ES-I3 (cell line): Measurements from ENCODE around the gene ABCA4.
"Not testable (repeated sequence)": the region's sequence is repeated elsewhere in the genome, so short reads cannot be mapped to it uniquely, and the experiment has no call there.

Source experiments
- H3K36me3 ChIP-seq: 2 replicates; pipeline ENCODE4 v1.6.1; 2013; ENCODE audit warnings: mild to moderate bottlenecking, low read length, control low read depth, moderate library complexity; ENCODE audit not compliant: insufficient read depth
- H3K4me1 ChIP-seq: 2 replicates; pipeline ENCODE4 v1.6.1; 2013; ENCODE audit warnings: mild to moderate bottlenecking, control low read depth, low read length; ENCODE audit not compliant: insufficient read depth
- H3K9ac ChIP-seq: 2 replicates; pipeline ENCODE4 v1.6.1; 2013; ENCODE audit warnings: low read depth, mild to moderate bottlenecking, low read length, moderate library complexity
- H3K9me3 ChIP-seq: 2 replicates; pipeline ENCODE4 v1.6.1; 2013; ENCODE audit warnings: mild to moderate bottlenecking, low read length, moderate library complexity; ENCODE audit not compliant: control insufficient read depth, insufficient read depth

ABCA4 gene

DNA sequence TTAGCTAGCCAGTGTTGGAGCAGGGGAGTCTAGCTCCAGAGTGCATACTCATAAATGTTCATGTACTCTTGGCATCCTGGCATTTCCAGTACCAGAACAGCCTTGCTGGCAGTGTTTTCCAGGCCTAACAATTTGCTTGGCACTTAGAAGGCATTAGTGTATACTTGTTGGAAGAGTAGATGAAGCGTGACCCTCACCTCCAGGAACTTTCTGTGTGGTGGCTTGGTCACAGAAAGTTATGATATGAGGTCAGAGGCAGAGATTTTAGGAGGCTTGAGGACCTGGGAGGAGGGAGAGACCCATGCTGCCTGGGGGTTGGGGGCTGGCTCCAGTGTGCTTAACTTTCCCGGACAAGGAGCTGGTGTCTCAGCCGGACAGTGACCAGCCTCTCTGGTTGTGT is 159.0 kb downstream of the ABCA4 start:
- Histone ChIP-seq H3K4me1 (no peaks in the 10 kb centered on the region), H3K9ac (no peak overlapping the region), H3K36me3 (no peaks in the 10 kb centered on the region), H3K9me3 (no peaks in the 10 kb centered on the region)

DNA sequence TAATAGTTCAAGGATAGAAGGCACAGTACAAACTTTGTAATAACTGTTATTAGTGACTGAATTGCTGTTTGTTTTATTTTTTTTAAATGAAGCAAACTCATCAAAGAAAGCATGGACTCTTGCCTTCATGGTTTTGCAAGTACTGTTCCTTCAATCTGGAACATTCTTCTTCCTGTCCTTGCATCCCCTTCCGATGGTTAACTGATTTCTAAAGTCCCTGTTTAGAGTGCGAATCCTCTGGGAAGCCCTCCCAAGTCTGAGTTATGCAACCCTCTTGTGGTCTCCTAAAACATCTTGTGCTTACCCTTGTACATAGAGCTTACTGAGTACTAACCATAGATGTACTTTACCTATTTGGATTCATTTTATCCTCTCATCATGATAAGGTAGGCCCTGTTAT is 159.5 kb downstream of the ABCA4 start:
- Histone ChIP-seq H3K4me1 (no peaks in the 10 kb centered on the region), H3K9ac (no peak overlapping the region), H3K36me3 (no peaks in the 10 kb centered on the region), H3K9me3 (no peaks in the 10 kb centered on the region)

DNA sequence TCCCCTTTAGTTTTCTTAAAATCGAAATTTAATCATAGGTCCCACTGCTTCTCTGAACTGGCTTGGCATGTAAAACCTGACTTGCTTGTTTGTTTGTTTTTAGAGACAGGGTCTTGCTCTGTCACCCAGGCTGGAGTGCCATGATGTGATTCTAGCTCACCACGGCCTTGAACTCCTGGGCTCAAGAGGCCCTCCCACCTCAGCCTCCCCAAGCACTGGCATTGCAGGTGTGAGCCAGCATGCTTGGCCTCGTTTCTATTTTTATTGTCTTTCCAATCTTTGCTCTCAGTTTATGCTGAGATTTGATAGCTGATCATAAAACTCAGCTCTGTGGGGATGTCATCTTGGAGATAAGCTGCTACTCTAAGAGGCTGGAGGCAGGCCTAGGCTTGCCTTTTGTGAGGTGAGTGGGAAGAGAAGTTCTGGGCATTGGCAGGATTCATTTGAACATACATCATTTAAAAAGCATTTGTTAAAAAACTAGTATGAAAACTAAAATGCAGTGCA is 160.3 kb downstream of the ABCA4 start:
- Histone ChIP-seq H3K9me3 (no peaks in the 10 kb centered on the region), H3K4me1 (no peaks in the 10 kb centered on the region), H3K9ac (no peak overlapping the region), H3K36me3 (no peaks in the 10 kb centered on the region)

DNA sequence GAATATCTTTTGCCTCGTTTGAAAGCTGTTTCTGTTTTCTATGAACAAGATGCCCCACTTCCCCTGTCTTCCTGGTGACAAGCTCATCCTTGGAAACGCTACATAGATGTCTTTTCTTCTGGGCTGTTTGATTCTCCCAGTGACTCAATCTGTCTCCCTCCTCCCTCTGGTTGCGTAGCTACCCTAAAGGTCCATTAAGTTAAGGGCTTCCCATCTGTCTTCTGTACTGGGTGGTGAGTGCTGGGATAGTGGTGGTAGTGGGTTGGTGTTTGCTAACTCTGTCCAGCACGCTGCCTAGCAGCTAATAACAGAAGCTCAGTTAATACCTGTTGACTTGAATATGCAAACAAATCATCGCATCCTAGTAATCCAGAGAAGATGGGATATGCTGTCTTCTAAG is 161.5 kb downstream of the ABCA4 start:
- no peak overlapping the region for H3K9ac ChIP-seq
- no peaks in the 10 kb centered on the region for H3K9me3 ChIP-seq

DNA sequence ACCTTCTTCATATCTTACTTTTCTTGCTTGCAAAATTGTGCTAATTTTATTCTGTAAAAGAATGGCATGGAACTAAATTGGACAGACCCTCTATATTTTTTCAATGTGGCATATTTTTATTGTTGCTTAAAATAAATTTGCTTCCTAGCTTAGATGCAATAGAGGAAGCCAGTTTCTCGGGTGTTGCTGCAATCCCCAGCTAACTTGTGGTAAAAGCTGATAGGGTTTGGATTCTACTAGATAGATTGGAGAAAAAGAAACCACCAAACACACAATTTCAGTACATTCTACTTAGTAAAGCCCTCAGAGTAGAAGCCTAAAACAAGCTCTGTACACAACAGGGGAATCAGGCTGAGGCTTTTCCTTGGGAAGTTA is 162.2 kb downstream of the ABCA4 start:
- Histone ChIP-seq H3K4me1 (no peaks in the 10 kb centered on the region), H3K9me3 (no peaks in the 10 kb centered on the region), H3K9ac (no peak overlapping the region), H3K36me3 (no peaks in the 10 kb centered on the region)

More for the DNA sequence above, 161.5 kb downstream of the ABCA4 start:
- H3K36me3 ChIP-seq = no peaks in the 10 kb centered on the region
- no peaks in the 10 kb centered on the region for H3K4me1 ChIP-seq

DNA sequence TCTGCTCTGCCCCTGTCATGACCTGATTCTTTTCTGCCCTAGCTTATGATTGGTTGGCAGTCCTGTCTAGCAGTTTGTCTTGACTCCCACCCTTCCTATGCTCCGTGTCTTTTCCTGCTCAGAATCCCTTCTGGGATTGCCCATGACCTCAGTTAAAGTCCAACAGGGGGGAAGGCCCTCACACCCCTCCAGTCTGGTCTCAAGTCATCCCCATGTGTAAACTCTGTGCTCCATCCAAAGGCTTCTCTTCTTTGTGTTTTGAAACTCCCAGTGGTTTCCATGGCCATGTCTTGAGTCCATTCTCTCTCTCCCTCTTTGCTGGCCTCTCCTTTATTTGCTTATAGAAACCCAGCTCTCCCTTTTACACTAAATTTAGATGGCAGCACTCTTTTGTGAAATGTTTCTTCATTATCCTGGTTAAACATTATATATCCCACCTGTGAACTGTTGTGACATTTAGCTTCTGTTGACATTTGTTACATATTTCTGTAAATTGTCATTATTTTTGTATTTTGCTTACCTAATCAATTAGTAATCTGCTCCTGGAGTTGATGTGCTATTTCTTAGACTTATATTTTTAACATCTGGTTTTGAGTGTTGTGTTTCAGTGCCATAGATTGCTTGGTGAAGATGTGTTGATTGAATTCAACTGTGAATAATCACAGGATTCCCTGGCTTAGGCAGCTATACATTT is 162.8 kb downstream of the ABCA4 start:
- Histone ChIP-seq H3K36me3 (no peaks in the 10 kb centered on the region), H3K9ac (no peak overlapping the region), H3K9me3 (no peaks in the 10 kb centered on the region), H3K4me1 (no peaks in the 10 kb centered on the region)

DNA sequence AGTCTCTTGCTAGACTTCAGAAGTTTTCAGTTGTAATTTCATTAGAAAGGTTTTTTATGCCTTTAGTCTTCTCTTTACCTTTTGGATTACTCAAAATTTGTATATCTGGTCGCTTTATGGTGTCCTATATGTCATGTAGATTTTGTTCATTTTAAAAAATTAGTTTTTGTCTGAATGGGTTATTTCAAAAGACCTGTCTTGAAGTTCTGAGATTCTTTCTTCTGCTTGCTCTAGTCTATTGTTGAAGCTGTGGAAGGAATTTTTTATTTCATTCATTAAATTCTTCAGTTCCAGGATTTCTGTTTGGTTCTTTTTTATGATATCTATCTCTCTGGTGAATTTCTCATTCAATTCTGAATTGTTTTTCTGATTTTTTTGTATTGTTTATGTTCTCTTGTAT is 165.2 kb downstream of the ABCA4 start:
- H3K36me3 ChIP-seq = no peaks in the 10 kb centered on the region
- H3K4me1 ChIP-seq = no peaks in the 10 kb centered on the region
- no peak overlapping the region for H3K9ac ChIP-seq
- H3K9me3 ChIP-seq = peaks cover 2% of the 10 kb centered on the region; the same call in 1 of the 2 replicates

DNA sequence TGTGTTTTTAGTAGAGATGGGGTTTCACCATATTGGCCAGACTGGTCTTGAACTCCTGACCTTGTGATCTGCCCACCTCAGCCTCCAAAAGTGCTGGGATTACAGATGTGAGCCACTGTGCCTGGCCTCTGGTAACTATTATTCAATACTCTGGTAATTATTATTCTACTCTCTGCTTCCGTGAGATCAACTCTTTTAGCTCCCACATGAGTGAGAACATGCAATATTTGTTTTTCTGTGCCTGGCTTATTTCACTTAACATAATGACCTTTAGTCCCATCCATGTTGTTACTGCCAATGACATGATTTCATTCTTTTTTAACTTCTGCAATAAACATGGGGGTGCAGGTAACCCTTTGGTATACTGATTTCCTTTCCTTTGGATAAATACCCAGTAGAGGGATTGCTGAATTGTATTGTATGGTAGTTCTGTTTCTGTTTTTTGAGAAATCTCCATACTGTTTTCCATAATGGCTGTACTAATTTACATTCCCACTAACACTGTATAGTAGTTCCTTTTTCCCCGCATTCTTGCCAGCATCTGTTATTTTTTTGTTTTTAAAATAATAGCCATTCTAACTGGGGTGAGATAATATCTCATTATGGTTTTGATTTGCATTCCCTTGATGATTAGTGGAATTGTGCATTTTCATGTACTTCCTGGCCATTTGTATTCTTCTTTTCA is 173.8 kb downstream of the ABCA4 start:
- not testable (repeated sequence) for H3K9me3 ChIP-seq, H3K36me3 ChIP-seq, H3K9ac ChIP-seq, H3K4me1 ChIP-seq
